ENCODE results near the gene CDC16.

Gene CDC16

DNA sequence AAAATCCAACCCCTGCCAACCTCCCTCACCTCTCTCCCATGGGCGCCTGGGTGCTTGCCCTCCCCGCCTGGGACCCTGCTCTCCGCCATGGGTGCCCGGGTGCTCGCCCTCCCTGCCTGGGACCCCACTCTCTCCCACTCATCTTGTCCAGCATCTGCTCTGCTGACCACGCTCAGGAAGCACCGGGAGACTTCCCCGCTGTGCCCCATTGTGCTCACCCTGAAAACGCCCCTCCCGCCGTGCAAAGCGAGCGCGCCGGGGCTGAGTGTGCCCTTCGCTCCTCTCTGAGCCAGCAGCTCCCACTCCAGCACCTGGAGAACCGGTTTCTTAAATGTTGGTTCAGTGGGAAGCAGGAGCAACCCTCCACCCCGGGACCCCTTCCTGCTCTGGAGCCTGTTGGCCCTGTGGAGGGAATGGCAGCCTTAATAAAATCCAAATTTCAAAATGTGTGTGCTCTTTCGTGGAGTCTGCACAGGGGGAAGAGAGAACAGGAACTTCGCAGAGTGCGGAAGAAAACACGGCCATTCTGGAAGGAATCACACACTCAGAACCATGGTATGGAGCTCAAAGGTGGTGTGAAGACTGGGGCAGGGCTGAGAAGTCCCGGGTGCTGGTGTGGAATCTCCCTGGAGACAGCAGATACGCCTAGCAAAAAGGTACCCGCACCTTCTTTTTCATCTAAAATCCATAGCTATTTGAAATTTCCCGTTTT is 23.1 kb upstream of the CDC16 start:
- CTCF ChIA-PET = no interaction called here

DNA sequence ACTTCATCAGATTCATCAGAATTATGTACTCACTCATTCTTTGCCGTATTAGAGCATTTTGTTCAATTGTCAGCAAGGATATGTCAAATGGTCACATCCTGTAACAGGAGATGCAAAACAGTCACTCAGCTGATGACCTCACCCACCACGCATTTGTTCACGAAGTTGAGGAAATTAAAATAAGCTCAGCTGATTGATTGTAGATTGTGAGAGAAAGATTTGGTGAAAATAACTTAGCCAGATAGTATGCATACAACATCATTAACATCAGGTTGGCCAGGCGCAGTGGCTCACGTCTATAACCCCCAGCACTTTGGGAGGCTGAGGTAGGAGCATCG is 22.6 kb upstream of the CDC16 start:
- CTCF ChIA-PET = no interaction called here
- TF ChIP-seq, protein P1, sequence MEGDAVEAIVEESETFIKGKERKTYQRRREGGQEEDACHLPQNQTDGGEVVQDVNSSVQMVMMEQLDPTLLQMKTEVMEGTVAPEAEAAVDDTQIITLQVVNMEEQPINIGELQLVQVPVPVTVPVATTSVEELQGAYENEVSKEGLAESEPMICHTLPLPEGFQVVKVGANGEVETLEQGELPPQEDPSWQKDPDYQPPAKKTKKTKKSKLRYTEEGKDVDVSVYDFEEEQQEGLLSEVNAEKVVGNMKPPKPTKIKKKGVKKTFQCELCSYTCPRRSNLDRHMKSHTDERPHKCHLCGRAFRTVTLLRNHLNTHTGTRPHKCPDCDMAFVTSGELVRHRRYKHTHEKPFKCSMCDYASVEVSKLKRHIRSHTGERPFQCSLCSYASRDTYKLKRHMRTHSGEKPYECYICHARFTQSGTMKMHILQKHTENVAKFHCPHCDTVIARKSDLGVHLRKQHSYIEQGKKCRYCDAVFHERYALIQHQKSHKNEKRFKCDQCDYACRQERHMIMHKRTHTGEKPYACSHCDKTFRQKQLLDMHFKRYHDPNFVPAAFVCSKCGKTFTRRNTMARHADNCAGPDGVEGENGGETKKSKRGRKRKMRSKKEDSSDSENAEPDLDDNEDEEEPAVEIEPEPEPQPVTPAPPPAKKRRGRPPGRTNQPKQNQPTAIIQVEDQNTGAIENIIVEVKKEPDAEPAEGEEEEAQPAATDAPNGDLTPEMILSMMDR (conservative IDR thresholded peaks at IDR 0.05; ENCODE audit: low read depth) = no peak
- no peak for DNase-seq (ENCODE audit: low spot score)

More for the DNA sequence above, 23.1 kb upstream of the CDC16 start:
- TF ChIP-seq, protein P1 (conservative IDR thresholded peaks at IDR 0.05; ENCODE audit: low read depth) = no peak
- H3K27ac ChIP-seq = no peak overlapping the region
- no peak for DNase-seq (ENCODE audit: low spot score)
- POLR2A ChIA-PET (ENCODE audit: low non-redundant PET) = no interaction called here

DNA sequence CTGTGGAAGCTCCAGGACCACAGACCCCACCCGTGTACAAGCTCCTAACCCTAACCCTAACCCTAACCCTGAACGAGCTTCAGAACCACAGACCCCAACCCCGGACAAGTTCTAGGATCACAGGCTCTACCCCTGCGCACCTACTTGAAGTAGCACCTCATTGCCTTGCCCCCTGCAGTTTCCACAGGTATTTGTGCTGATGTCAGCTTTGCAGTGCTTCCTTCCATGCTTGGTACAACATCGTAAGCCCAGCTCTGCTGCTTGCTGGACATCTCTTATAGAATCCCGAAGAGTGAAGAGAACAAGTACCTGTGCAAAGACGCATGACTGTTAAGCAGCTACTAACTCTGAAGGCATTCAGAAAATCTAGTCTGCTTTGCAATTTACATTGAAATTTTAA is 20.7 kb upstream of the CDC16 start:
- POLR2A ChIA-PET (ENCODE audit: low non-redundant PET) = no interaction called here
- CTCF ChIA-PET = interaction anchor here (0.5 to 1.6 kb wide), 2 partner anchors 13 to 27 kb away, joined by 3 to 4 read pairs; no protein-coding TSS in a partner anchor

More for the DNA sequence above, 22.6 kb upstream of the CDC16 start:
- POLR2A ChIA-PET (ENCODE audit: low non-redundant PET) = no interaction called here
- H3K27ac ChIP-seq = no peak overlapping the region

DNA sequence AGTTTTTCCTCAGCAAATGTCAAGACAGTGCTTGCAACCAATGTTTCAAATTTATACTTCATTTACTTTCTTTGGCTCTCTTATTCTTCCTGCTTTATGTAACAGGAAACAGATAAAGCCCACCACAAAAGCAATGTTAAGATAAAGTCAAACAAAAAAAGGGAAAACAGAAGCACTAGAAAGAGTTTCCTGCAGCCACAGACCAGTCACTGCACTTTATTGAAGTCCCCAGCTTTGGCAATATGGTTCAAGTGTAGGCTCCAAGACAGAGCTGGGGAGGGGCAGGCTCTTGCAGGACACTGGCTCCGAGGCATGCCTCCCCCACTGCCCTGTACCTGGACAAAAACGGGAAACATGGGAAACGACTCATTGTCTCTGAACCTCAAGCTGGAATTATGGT is 15.3 kb upstream of the CDC16 start:
- ChIA-PET POLR2A (ENCODE audit: low non-redundant PET) (no interaction called here), CTCF (no interaction called here)
- no peak overlapping the region for H3K27ac ChIP-seq
- TF ChIP-seq, protein P1 (conservative IDR thresholded peaks at IDR 0.05; ENCODE audit: low read depth) = no peak
- no peak for DNase-seq (ENCODE audit: low spot score)

More for the DNA sequence above, 20.7 kb upstream of the CDC16 start:
- no peak overlapping the region for H3K27ac ChIP-seq
- TF ChIP-seq, protein P1 (conservative IDR thresholded peaks at IDR 0.05; ENCODE audit: low read depth) = no peak
- no peak for DNase-seq (ENCODE audit: low spot score)

DNA sequence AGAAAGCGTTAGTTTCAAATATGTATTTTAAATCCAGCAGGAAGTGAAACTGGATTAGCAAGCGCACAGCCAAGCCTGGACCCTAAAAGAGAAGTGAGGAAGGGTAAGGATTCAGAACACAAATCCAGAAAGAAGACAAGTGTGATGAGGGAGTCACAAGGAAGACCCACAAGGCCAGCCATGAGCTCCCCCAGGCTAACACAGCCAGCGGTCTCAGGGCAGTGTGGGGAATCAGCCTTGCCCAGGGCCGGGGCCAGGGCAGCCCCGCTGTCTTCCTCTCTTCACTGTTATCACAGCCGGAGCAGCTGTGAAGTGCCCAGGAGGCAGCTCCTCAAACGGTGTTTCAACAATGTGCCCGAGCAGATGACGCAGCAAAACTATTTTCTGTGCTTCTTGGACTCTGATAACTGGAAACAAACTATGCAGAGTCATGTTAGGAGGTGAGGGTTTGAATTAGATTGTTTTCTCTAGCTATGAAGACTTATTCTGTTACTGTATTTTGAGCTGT is 12.2 kb upstream of the CDC16 start:
- ChIA-PET CTCF (interaction anchor here (1.1 to 1.8 kb wide), 2 partner anchors 275 to 397 kb away, joined by 3 to 7 read pairs; no protein-coding TSS in a partner anchor), POLR2A (ENCODE audit: low non-redundant PET) (no interaction called here)
- no peak overlapping the region for H3K27ac ChIP-seq
- no peak for DNase-seq (ENCODE audit: low spot score)
- TF ChIP-seq, protein P1 (conservative IDR thresholded peaks at IDR 0.05; ENCODE audit: low read depth) = no peak

DNA sequence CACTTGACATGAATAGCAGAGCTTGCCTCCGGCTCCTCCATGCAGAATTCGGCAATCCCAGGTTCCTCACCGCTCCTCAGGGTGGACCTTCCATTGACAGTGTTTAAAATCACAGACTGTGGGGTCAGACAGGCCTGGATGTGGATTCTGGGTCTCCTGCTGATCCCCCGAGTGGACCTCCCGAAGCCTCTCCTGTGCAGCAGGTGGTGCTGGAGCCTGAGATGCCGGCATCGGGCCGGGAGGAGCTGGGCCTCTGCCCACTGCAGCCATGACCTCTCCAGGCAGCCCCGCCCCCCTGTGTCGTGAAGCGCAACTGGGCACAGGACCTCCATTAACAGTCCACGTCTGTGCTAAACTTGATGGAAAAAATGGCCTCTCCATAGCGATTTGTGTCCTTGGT is 10.5 kb upstream of the CDC16 start:
- DNase-seq (ENCODE audit: low spot score) = no peak
- TF ChIP-seq, protein P1 (conservative IDR thresholded peaks at IDR 0.05; ENCODE audit: low read depth) = no peak
- ChIA-PET CTCF (interaction anchor here (0.5 kb wide), 1 partner anchor 150 kb away, joined by 4 read pairs; no protein-coding TSS in a partner anchor), POLR2A (ENCODE audit: low non-redundant PET) (no interaction called here)
- no peak overlapping the region for H3K27ac ChIP-seq

Data from RWPE1 (cell line).